SK-N-MC (cell line): ENCODE measurements around the gene TRAIP.

Source experiments
- EZH2 ChIP-seq: fragments of 200-600 bp; sonication (generic); IDR thresholded peaks from one replicate; pipeline ENCODE4 v1.6.1; 2017; ENCODE audit warnings: antibody characterized with exemption
- FOXP2 ChIP-seq: optimal IDR thresholded peaks from 2 replicates; pipeline ENCODE3; 2011; ENCODE audit warnings: mild to moderate bottlenecking, moderate library complexity; ENCODE audit not compliant: insufficient read depth; ENCODE audit errors: extremely low read length, control extremely low read depth
- POLR2AphosphoS5 ChIP-seq: IDR thresholded peaks from 2 replicates; pipeline ENCODE4 v1.6.1; 2012; ENCODE audit warnings: mild to moderate bottlenecking, low read depth, low read length, borderline replicate concordance

DNA sequence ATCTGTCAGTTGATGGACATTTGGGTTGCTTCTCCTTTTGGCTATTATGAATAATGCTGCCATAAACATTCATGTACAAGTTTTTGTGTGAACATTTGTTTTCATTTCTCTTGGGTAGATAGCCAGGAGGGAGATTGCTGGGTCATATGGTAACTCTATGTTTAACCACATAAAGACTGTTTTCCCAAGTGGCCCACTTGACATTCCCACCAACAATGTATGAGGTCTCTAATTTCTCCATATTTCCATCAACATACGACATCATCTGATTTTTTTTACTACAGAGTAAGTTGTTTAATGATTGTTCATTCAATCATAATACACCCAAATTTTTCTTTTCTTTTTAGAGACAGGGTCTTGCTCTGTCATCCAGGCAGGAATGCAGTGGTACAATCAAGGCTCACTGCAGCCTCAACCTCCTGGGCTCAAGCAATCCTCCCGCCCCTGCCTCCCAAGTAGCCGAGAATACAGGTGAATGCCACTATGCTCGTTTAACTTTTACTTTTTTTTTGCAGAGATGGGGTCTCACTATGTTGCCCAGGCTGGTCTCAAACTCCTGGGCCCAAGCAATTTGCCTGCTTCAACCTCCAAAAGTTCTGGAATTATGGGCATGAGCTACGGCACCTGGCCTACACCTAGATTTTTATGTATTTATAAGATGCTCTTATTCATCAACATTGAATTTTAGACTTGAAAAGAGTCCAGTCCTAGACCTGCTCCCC is 76.8 kb downstream of the TRAIP start:
- no peak for TF ChIP-seq POLR2AphosphoS5
- no peak for TF ChIP-seq EZH2
- no peak for TF ChIP-seq FOXP2
